Measurements from ENCODE around the gene IGSF9.
"Not testable (repeated sequence)": the region's sequence is repeated elsewhere in the genome, so short reads cannot be mapped to it uniquely, and the experiment has no call there.

The IGSF9 gene

GRCh38 chr1:159920202-159920601 lies 25.2 kb downstream of the IGSF9 start:
- DNase-seq (ENCODE audit: low read depth): no peak

- no peak for DNase-seq (ENCODE audit: low read depth)
Observed at GRCh38 chr1:159919236-159919865, 26.1 kb downstream of the IGSF9 start.

GRCh38 chr1:159918352-159919200 lies 26.8 kb downstream of the IGSF9 start:
- DNase-seq (ENCODE audit: low read depth): no peak

GRCh38 chr1:159917533-159918351 lies 27.7 kb downstream of the IGSF9 start:
- no peak for DNase-seq (ENCODE audit: low read depth)

GRCh38 chr1:159916242-159917051 lies 29.0 kb downstream of the IGSF9 start:
- peak; percentile 42 for DNase-seq (ENCODE audit: low read depth)

- no peak for DNase-seq (ENCODE audit: low read depth)
Observed at GRCh38 chr1:159915571-159916241, 29.7 kb downstream of the IGSF9 start.

- DNase-seq (ENCODE audit: low read depth): no peak
Observed at GRCh38 chr1:159914252-159915018, 31.0 kb downstream of the IGSF9 start.

- DNase-seq (ENCODE audit: low read depth): no peak
Observed at GRCh38 chr1:159913451-159914192, 31.8 kb downstream of the IGSF9 start.

GRCh38 chr1:159911326-159912070 lies 33.9 kb downstream of the IGSF9 start:
- no peak for DNase-seq (ENCODE audit: low read depth)

- DNase-seq (ENCODE audit: low read depth): no peak
Observed at GRCh38 chr1:159908031-159908940, 37.1 kb downstream of the IGSF9 start.

- DNase-seq (ENCODE audit: low read depth): no peak
Observed at GRCh38 chr1:159906960-159907359, 38.5 kb downstream of the IGSF9 start.

- DNase-seq (ENCODE audit: low read depth): not testable (repeated sequence)
Observed at GRCh38 chr1:159904036-159904435, 41.4 kb downstream of the IGSF9 start.

GRCh38 chr1:159902541-159902940 lies 42.9 kb downstream of the IGSF9 start:
- no peak for DNase-seq (ENCODE audit: low read depth)

- no peak for DNase-seq (ENCODE audit: low read depth)
Observed at GRCh38 chr1:159900755-159901360, 44.6 kb downstream of the IGSF9 start.

- no peak for DNase-seq (ENCODE audit: low read depth)
Observed at GRCh38 chr1:159900086-159900680, 45.2 kb downstream of the IGSF9 start, which contains the start of gene CFAP45. Gene CFAP45 (minus strand): TSS chr1:159900165. CDS start chr1:159900098, 67 bp downstream.

- DNase-seq (ENCODE audit: low read depth): not testable (repeated sequence)
Observed at GRCh38 chr1:159899634-159900033, 45.8 kb downstream of the IGSF9 start.

GRCh38 chr1:159898527-159898926 lies 46.9 kb downstream of the IGSF9 start:
- no peak for DNase-seq (ENCODE audit: low read depth)

Data from GM04504 (cell line).